Measurements from ENCODE around the gene CENPO. TPM values are rescaled to one million over a fixed set of nuclear protein-coding genes. Genes with fewer than 3 reads are reported as not detected.
A peak's percentile ranks its signal among the peaks of the same experiment; 100 is the strongest.

The CENPO gene
- total and polyA plus RNA-seq, 9 donors = 11.7 to 22.2 (median 17.7) TPM

DNA sequence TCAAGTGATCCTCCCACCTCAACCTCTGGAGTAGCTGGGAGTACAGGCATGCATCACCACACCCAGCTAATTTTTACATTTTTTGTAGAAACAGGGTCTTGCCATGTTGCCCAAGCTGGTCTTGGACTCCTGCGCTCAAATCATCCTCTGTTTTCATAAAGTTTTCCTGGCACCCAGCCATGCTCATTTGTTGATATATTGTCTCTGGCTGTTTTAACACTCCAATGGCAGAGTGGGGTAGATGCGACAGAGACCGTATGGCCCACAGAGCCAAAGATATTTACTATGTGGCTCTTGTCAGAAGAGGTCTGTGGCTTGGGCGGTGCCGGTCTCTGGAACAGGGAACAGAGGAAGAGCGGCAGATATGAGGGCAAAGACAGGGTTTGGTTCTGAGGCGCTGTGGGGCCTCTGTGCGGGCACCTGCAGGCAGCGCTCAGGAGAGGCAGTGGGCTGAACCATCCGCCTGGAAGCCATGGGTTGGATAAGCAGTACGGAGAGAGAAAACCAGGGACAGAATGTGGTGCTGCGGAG, 50.2 kb downstream of the CENPO start:
- WGBS (ENCODE audit: insufficient coverage) = 95% methylated on average over 11 of the region's 12 CpGs
- no peak for DNase-seq
- Histone ChIP-seq H3K4me3 (ENCODE audit: low read length) (no peak overlapping the region), H3K27me3 (ENCODE audit: control insufficient read depth, insufficient read depth, low read length) (no peaks in the 10 kb centered on the region), H3K36me3 (ENCODE audit: control insufficient read depth, insufficient read depth, low read length) (peaks cover 24% of the 10 kb centered on the region), H3K4me1 (ENCODE audit: control insufficient read depth, insufficient read depth, low read length) (peaks cover 6% of the 10 kb centered on the region), H3K27ac (ENCODE audit: low read length) (no peak overlapping the region), H3K9me3 (replicated peaks; ENCODE audit: control insufficient read depth, low read depth, low read length) (peaks cover 8% of the 10 kb centered on the region)

DNA sequence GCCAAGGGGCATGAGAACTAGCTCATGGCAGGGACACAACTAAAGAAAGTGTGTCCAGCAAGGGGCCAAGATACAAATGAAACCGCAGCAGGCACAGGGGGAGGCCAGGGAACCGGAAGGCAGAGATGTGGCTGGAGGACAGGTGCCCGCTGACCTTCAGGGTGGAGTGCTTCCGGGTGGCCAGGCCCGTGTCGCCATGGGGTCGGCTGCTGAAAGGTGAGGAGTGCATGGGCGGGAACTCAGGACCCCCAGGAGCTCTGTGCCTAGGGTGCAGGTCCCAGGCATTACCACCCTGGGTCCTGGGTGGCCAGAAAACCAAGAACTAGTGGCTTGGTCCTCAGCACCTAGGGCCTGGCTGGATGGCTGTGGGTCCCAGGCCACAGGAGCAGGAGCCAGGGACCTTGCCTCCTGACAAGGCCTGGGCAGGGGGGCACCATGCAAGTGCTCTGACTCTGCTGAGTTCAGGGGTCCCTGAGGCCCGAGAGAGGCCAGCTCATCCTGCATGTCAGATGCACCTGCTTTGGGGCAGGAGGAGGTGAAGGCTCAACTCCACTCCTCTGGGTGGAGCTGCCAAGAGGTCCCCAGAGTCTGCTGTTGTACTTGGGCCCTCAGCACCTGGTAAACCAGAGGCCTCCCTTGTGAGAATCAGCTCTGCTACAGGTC, 50.9 kb downstream of the CENPO start:
- 91% methylated on average over 9 of the region's 9 CpGs for WGBS (ENCODE audit: insufficient coverage)
- DNase-seq = no peak
- peaks cover 12% of the 10 kb centered on the region for H3K9me3 ChIP-seq (replicated peaks; ENCODE audit: control insufficient read depth, low read depth, low read length)
- H3K36me3 ChIP-seq (ENCODE audit: control insufficient read depth, insufficient read depth, low read length) = peaks cover 22% of the 10 kb centered on the region
- peaks cover 6% of the 10 kb centered on the region for H3K4me1 ChIP-seq (ENCODE audit: control insufficient read depth, insufficient read depth, low read length)
- no peak overlapping the region for H3K27ac ChIP-seq (ENCODE audit: low read length)
- no peaks in the 10 kb centered on the region for H3K27me3 ChIP-seq (ENCODE audit: control insufficient read depth, insufficient read depth, low read length)
- no peak overlapping the region for H3K4me3 ChIP-seq (ENCODE audit: low read length)

DNA sequence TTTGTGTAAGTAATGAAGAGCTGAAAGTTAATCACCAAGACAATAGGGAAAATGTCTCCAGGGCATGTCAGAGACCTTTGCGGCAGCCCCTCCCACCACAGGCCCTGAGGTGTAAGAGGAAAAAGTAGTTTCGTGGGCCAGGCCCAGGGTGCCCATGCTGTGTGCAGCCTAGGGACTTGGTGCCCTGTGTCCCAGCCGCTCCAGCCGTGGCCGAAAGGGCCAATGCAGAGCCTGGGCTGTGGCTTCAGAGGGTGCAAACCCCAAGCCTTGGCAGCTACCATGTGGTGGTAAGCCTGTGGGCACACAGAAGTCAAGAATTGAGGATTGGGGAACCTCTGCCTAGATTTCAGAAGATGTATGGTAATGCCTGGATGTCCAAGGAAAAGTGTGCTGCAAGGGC, 52.5 kb downstream of the CENPO start:
- DNase-seq = no peak

DNA sequence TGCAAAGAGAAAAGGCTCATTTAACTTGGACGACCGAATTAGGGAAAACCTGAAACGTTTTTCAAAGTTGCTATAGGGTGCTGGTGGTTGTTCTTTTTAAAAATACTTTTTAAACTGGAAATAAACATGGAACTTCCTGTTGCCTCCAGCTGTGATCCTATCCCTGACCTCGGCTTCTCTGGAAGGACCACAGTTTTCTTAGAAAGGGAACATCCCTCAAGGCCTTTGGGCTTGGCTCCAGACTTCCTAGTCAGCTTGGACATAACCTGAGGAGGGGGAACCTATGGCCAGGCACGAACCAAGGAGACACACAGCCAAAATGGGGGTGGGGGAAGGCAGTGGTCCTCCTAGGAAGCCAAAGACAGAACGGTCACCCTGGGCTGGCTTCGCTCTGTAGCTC, 57.7 kb downstream of the CENPO start:
- H3K27me3 ChIP-seq (ENCODE audit: control insufficient read depth, insufficient read depth, low read length) = no peaks in the 10 kb centered on the region
- peak overlapping the region; percentile 47 for H3K27ac ChIP-seq (ENCODE audit: low read length)
- DNase-seq = peak; percentile 65
- H3K9me3 ChIP-seq (replicated peaks; ENCODE audit: control insufficient read depth, low read depth, low read length) = peaks cover 12% of the 10 kb centered on the region
- WGBS (ENCODE audit: insufficient coverage) = 75% methylated on average over 2 of the region's 7 CpGs
- no peaks in the 10 kb centered on the region for H3K36me3 ChIP-seq (ENCODE audit: control insufficient read depth, insufficient read depth, low read length)
- H3K4me1 ChIP-seq (ENCODE audit: control insufficient read depth, insufficient read depth, low read length) = peaks cover 17% of the 10 kb centered on the region
- H3K4me3 ChIP-seq (ENCODE audit: low read length) = no peak overlapping the region

More for the DNA sequence above, 52.5 kb downstream of the CENPO start:
- WGBS (ENCODE audit: insufficient coverage) = 100% methylated on average over 5 of the region's 5 CpGs
- H3K9me3 ChIP-seq (replicated peaks; ENCODE audit: control insufficient read depth, low read depth, low read length) = peaks cover 12% of the 10 kb centered on the region
- H3K27ac ChIP-seq (ENCODE audit: low read length) = no peak overlapping the region
- peaks cover 10% of the 10 kb centered on the region for H3K36me3 ChIP-seq (ENCODE audit: control insufficient read depth, insufficient read depth, low read length)
- H3K27me3 ChIP-seq (ENCODE audit: control insufficient read depth, insufficient read depth, low read length) = no peaks in the 10 kb centered on the region
- H3K4me3 ChIP-seq (ENCODE audit: low read length) = no peak overlapping the region
- H3K4me1 ChIP-seq (ENCODE audit: control insufficient read depth, insufficient read depth, low read length) = peaks cover 9% of the 10 kb centered on the region

DNA sequence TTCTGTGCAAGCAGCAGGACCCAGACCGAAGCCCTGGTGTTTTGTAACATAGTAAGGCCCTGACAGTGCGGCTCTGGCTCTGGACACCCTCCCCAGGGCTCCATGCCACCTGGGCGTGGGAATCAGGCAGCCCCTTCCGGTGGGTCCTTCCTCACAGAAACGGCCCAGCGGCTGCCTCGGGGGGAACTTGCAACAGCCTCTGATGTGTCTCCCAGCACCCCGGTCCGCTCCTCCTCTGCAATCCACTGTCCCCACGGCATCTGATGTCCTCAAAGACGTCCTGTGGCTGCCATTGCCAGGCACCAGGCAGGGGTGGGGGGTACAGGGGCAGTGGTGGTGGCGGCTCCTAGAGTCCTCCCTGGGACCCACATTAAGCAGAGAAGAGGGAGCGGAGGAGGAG, 58.8 kb downstream of the CENPO start:
- peaks cover 12% of the 10 kb centered on the region for H3K9me3 ChIP-seq (replicated peaks; ENCODE audit: control insufficient read depth, low read depth, low read length)
- WGBS (ENCODE audit: insufficient coverage) = 89% methylated on average over 10 of the region's 13 CpGs
- H3K4me1 ChIP-seq (ENCODE audit: control insufficient read depth, insufficient read depth, low read length) = peaks cover 26% of the 10 kb centered on the region
- H3K4me3 ChIP-seq (ENCODE audit: low read length) = no peak overlapping the region
- no peak overlapping the region for H3K27ac ChIP-seq (ENCODE audit: low read length)
- DNase-seq = no peak
- no peaks in the 10 kb centered on the region for H3K36me3 ChIP-seq (ENCODE audit: control insufficient read depth, insufficient read depth, low read length)
- no peaks in the 10 kb centered on the region for H3K27me3 ChIP-seq (ENCODE audit: control insufficient read depth, insufficient read depth, low read length)

DNA sequence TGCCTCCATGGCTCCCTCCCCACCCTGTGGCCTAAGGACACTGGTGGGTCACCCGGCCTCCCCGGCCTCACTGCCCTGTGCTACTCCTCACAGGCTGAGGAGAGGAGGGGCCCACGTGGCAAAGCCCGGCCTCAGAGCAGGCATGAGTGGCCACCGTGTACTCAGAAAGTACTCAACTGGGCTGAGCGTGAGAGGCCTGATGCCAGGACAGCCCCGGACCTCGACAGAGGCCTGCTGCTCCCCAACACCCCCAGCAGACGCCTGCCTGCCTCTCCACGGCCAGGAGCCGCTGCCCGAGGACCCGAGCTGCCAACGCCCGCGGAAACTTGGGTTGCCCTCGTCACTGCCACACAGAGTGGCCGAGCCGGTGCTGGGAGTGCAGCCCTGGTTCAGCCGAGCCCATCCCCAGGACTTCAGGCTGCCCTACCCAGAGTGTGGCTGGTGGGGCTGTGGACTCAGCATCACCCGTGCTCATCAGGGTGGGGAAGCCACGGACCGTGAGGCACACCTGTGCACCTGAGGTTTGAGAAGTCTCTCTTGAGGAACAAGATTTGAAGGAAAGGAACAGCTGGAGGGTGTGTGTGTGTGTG, 59.3 kb downstream of the CENPO start:
- Histone ChIP-seq H3K27ac (ENCODE audit: low read length) (no peak overlapping the region), H3K4me1 (ENCODE audit: control insufficient read depth, insufficient read depth, low read length) (peaks cover 26% of the 10 kb centered on the region), H3K4me3 (ENCODE audit: low read length) (no peak overlapping the region), H3K9me3 (replicated peaks; ENCODE audit: control insufficient read depth, low read depth, low read length) (peaks cover 10% of the 10 kb centered on the region), H3K36me3 (ENCODE audit: control insufficient read depth, insufficient read depth, low read length) (no peaks in the 10 kb centered on the region), H3K27me3 (ENCODE audit: control insufficient read depth, insufficient read depth, low read length) (no peaks in the 10 kb centered on the region)
- 91% methylated on average over 19 of the region's 23 CpGs for WGBS (ENCODE audit: insufficient coverage)
- no peak for DNase-seq

DNA sequence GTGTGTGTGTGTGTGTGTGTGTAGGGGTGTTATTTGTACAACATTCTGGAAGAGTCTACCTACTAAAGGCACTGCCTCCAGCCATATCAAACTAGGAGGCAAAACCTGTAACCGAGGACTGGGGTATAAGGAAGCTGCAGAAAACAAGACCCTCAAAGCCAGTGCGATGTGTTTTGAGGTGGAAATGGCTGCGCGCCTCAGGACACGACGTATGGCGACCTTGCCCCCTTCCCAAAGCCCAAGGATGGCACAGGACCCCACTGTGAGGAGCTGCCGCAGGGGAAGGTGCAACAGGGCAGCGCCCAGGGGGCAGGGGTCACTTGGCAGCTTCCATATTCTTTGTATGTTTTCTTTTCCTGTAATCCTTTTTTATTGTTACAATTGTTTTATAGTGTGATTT, 59.8 kb downstream of the CENPO start:
- Histone ChIP-seq H3K27ac (ENCODE audit: low read length) (no peak overlapping the region), H3K4me3 (ENCODE audit: low read length) (no peak overlapping the region), H3K27me3 (ENCODE audit: control insufficient read depth, insufficient read depth, low read length) (no peaks in the 10 kb centered on the region), H3K9me3 (replicated peaks; ENCODE audit: control insufficient read depth, low read depth, low read length) (peaks cover 5% of the 10 kb centered on the region), H3K4me1 (ENCODE audit: control insufficient read depth, insufficient read depth, low read length) (peaks cover 26% of the 10 kb centered on the region), H3K36me3 (ENCODE audit: control insufficient read depth, insufficient read depth, low read length) (no peaks in the 10 kb centered on the region)
- DNase-seq = no peak
- WGBS (ENCODE audit: insufficient coverage) = 100% methylated on average over 3 of the region's 9 CpGs

DNA sequence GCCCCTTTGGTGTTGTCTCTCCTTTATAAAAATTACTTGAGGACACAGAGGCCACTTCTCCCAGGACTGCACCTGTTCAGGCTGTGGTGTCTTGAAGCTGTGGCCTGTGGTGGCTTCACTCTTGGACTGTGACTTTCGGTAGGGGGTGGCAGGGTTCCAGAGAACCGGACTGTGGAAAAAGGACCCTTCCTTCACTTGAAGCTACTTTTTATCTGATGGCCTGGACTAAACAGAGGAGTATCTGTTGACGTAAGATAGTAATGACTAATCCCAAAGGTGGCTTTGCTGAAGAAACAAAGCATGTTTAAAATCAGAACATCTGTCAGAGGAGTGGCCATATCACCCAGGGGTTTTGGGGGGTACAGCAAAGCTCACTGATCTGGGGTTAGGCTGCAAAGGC, 60.8 kb downstream of the CENPO start:
- Histone ChIP-seq H3K4me1 (ENCODE audit: control insufficient read depth, insufficient read depth, low read length) (peaks cover 26% of the 10 kb centered on the region), H3K9me3 (replicated peaks; ENCODE audit: control insufficient read depth, low read depth, low read length) (no peaks in the 10 kb centered on the region), H3K27ac (ENCODE audit: low read length) (no peak overlapping the region), H3K27me3 (ENCODE audit: control insufficient read depth, insufficient read depth, low read length) (no peaks in the 10 kb centered on the region), H3K36me3 (ENCODE audit: control insufficient read depth, insufficient read depth, low read length) (no peaks in the 10 kb centered on the region), H3K4me3 (ENCODE audit: low read length) (no peak overlapping the region)
- no peak for DNase-seq
- WGBS (ENCODE audit: insufficient coverage) = no CpG with 5 or more reads among the region's 3 CpGs

DNA sequence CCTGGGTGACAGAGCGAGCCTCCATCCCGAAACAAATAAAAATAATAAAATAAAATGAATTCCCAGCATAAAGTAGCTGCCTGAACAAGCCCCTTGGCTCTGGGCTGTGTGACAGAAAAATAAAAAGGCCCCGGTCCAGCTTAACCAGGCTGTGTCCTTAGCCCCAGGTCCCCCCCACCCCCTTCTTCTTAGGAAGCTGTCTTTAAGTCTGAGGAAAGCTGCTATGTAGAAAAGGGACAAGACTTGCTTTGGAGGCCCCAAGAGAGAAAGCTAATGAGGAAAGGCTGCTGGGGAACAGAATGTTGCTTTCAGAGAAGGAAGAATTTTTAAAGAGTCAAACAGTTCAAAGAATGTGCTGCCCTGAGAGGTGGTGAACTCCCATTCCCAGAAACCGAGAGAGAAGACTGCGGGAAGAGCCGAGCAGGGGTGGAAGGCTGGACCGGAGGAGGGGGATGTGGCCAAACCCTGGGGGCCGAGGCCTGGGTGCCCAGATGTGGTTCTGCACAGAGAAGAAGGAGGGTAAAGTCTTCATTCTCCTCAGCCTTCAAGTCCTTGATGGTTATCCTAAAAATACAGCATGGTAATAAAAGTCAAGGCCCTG, 61.9 kb downstream of the CENPO start:
- Histone ChIP-seq H3K4me1 (ENCODE audit: control insufficient read depth, insufficient read depth, low read length) (peaks cover 26% of the 10 kb centered on the region), H3K4me3 (ENCODE audit: low read length) (no peak overlapping the region), H3K36me3 (ENCODE audit: control insufficient read depth, insufficient read depth, low read length) (no peaks in the 10 kb centered on the region), H3K27me3 (ENCODE audit: control insufficient read depth, insufficient read depth, low read length) (no peaks in the 10 kb centered on the region), H3K9me3 (replicated peaks; ENCODE audit: control insufficient read depth, low read depth, low read length) (no peaks in the 10 kb centered on the region), H3K27ac (ENCODE audit: low read length) (peak overlapping the region; percentile 72)
- DNase-seq = peak; percentile 49
- WGBS (ENCODE audit: insufficient coverage) = 55% methylated on average over 2 of the region's 8 CpGs

DNA sequence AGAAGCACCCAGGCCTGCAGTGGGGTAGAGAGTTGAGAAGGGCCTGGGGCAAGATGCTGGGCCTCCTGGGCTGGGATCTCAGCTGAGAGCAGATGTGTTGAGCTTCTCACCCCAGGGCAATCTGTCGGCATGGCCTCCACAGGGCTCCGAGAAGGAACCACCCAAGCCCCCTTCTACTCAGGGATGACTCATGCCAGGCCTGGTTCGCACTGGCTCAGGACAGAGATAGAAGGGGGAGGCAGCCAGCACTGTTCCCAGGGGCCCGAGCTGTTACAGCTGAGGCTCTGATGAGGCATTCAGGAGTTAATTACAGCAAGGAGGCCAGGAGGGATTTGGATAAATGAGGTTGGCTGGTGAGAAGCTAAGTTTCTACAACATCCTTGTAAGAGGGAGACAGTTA, 62.5 kb downstream of the CENPO start:
- DNase-seq = peak; percentile 35
- WGBS (ENCODE audit: insufficient coverage) = 43% methylated on average over 2 of the region's 4 CpGs
- Histone ChIP-seq H3K4me3 (ENCODE audit: low read length) (no peak overlapping the region), H3K27ac (ENCODE audit: low read length) (peak overlapping the region; percentile 72), H3K36me3 (ENCODE audit: control insufficient read depth, insufficient read depth, low read length) (no peaks in the 10 kb centered on the region), H3K4me1 (ENCODE audit: control insufficient read depth, insufficient read depth, low read length) (peaks cover 23% of the 10 kb centered on the region), H3K9me3 (replicated peaks; ENCODE audit: control insufficient read depth, low read depth, low read length) (no peaks in the 10 kb centered on the region), H3K27me3 (ENCODE audit: control insufficient read depth, insufficient read depth, low read length) (no peaks in the 10 kb centered on the region)

Data from muscle of leg (tissue), 11 donors.